ENCODE data around the gene GLIS1.

GLIS1 gene

GRCh38 chr1:53546409-53547155 is 192.4 kb downstream of the GLIS1 start:
- no peak for DNase-seq (ENCODE audit: low read depth)
- TF ChIP-seq, protein P1, sequence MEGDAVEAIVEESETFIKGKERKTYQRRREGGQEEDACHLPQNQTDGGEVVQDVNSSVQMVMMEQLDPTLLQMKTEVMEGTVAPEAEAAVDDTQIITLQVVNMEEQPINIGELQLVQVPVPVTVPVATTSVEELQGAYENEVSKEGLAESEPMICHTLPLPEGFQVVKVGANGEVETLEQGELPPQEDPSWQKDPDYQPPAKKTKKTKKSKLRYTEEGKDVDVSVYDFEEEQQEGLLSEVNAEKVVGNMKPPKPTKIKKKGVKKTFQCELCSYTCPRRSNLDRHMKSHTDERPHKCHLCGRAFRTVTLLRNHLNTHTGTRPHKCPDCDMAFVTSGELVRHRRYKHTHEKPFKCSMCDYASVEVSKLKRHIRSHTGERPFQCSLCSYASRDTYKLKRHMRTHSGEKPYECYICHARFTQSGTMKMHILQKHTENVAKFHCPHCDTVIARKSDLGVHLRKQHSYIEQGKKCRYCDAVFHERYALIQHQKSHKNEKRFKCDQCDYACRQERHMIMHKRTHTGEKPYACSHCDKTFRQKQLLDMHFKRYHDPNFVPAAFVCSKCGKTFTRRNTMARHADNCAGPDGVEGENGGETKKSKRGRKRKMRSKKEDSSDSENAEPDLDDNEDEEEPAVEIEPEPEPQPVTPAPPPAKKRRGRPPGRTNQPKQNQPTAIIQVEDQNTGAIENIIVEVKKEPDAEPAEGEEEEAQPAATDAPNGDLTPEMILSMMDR (IDR thresholded peaks at IDR 0.05; ENCODE audit: low read depth, low read length, missing control alignments): no peak
- no peak overlapping the region for H3K4me3 ChIP-seq (ENCODE audit: low read depth, low read length)

DNA sequence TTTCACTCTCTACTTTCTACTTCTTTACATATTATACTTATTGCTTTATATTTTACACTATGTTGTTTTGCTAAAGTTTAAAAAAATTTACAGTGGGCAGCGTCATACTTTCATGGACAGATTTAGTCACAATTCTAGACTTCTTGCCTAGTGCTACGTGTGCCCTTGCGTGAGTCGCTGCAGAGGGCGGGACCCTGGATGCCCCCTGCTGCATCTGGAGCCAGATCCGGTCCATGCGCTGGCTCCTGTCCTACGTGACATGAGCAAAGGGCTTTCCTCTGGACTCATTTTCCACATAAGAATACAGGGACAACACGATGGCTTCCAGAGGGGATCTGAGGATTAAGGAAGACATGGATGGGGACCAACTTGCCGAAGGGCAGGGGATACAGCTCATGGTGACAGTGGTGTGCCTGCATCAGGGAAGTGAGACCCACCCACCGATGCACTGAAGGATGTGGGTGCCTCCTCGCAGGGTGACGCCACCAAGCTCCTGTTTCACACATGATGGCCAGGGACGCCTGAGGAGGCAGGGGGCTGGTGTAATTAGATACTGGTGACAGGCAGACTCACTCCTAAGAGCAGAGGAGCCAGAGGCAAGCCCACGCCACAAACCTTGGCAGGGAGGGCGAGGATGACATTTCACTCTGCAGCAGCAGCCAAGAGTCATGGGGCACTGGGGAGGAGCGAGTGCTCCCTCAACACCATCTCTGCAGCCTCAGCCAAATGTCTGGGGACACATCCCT is 193.1 kb downstream of the GLIS1 start:
- TF ChIP-seq, protein P1 (IDR thresholded peaks at IDR 0.05; ENCODE audit: low read depth, low read length, missing control alignments): no peak
- H3K4me3 ChIP-seq (ENCODE audit: low read depth, low read length): no peak overlapping the region
- DNase-seq (ENCODE audit: low read depth): no peak

DNA sequence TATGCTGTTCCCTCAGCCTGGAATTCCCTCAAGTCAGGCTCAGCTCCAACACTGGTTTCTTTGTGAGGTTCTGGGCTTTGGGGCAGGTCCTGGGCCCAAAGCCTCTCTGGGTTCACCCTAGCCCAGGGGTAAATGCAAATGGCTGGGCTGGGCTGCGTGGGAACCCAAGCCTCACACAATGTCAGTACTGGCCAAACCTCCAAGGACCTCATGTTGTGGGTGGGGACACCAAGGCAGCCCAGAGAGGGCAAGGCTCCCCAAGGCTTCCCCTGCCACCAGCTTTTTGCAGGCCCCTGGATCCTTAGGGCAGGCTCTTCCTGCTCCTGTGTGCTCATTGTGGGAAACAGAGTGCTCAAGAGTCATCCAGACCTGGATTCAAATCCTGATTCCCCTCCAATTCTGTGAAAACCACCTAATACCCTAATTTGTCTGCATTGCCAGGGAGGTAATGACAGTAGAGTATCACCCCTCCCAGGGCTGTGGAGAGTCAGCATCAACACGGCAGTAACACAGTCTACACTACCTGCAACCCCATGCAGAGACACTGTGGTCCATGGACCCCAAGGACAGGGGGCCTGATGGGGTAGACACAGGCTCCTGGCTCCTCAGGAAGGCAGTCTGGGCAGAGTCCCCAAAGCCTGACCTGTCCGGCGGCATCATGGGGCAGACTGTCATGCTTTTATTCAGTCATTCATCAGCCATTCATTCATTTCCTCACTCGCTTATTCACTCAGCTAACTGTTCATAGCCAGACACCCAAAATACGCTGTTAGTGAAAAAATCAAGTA is 194.0 kb downstream of the GLIS1 start:
- H3K4me3 ChIP-seq (ENCODE audit: low read depth, low read length): no peak overlapping the region
- DNase-seq (ENCODE audit: low read depth): no peak
- TF ChIP-seq, protein P1 (IDR thresholded peaks at IDR 0.05; ENCODE audit: low read depth, low read length, missing control alignments): no peak

GRCh38 chr1:53543778-53544695 is 194.9 kb downstream of the GLIS1 start:
- H3K4me3 ChIP-seq (ENCODE audit: low read depth, low read length): no peak overlapping the region
- DNase-seq (ENCODE audit: low read depth): no peak
- TF ChIP-seq, protein P1 (IDR thresholded peaks at IDR 0.05; ENCODE audit: low read depth, low read length, missing control alignments): no peak

GRCh38 chr1:53543130-53543777 is 195.7 kb downstream of the GLIS1 start:
- DNase-seq (ENCODE audit: low read depth): no peak
- TF ChIP-seq, protein P1 (IDR thresholded peaks at IDR 0.05; ENCODE audit: low read depth, low read length, missing control alignments): no peak
- H3K4me3 ChIP-seq (ENCODE audit: low read depth, low read length): no peak overlapping the region

- TF ChIP-seq, protein P1 (IDR thresholded peaks at IDR 0.05; ENCODE audit: low read depth, low read length, missing control alignments): no peak
- no peak overlapping the region for H3K4me3 ChIP-seq (ENCODE audit: low read depth, low read length)
- no peak for DNase-seq (ENCODE audit: low read depth)
Observed at GRCh38 chr1:53542551-53542950, 196.4 kb downstream of the GLIS1 start.
